Measurements from ENCODE around the gene PTPRF.
A peak's percentile ranks its signal among the peaks of the same experiment; 100 is the strongest.

The PTPRF gene

GRCh38 chr1:43648876-43649477, 118.3 kb downstream of the PTPRF start:
- ATAC-seq (ENCODE audit: insufficient read depth, low read depth), result no peak
- no peaks in the 10 kb centered on the region for H3K27me3 ChIP-seq (ENCODE audit: insufficient read depth, low read length, poor library complexity)

GRCh38 chr1:43650310-43651085, 119.8 kb downstream of the PTPRF start:
- ATAC-seq (ENCODE audit: insufficient read depth, low read depth), result peak; percentile 76
- H3K27ac ChIP-seq (ENCODE audit: low read length), result peak overlapping the region; percentile 93
- H3K36me3 ChIP-seq (ENCODE audit: insufficient read depth, low read length), result peaks cover 28% of the 10 kb centered on the region
- H3K9me3 ChIP-seq (ENCODE audit: insufficient read depth, low read length, severe bottlenecking), result no peaks in the 10 kb centered on the region
- peak overlapping the region; percentile 74 for H3K9ac ChIP-seq (ENCODE audit: low read depth, low read length)
- H3K4me3 ChIP-seq (ENCODE audit: low read depth in 1 of 2, low read length in 2 of 2), result peak overlapping the region; percentile 66 to 78
- peaks cover 29% of the 10 kb centered on the region for H3K4me1 ChIP-seq (ENCODE audit: insufficient read depth, low read length)
- no peak for TF ChIP-seq EZH2 (IDR thresholded peaks at IDR 0.05; ENCODE audit: borderline replicate concordance, low read depth, low read length, severe bottlenecking)
- TF ChIP-seq, protein P1, sequence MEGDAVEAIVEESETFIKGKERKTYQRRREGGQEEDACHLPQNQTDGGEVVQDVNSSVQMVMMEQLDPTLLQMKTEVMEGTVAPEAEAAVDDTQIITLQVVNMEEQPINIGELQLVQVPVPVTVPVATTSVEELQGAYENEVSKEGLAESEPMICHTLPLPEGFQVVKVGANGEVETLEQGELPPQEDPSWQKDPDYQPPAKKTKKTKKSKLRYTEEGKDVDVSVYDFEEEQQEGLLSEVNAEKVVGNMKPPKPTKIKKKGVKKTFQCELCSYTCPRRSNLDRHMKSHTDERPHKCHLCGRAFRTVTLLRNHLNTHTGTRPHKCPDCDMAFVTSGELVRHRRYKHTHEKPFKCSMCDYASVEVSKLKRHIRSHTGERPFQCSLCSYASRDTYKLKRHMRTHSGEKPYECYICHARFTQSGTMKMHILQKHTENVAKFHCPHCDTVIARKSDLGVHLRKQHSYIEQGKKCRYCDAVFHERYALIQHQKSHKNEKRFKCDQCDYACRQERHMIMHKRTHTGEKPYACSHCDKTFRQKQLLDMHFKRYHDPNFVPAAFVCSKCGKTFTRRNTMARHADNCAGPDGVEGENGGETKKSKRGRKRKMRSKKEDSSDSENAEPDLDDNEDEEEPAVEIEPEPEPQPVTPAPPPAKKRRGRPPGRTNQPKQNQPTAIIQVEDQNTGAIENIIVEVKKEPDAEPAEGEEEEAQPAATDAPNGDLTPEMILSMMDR (IDR thresholded peaks at IDR 0.05; ENCODE audit: borderline replicate concordance, extremely low read depth, low read length, poor library complexity, severe bottlenecking), result no peak
- peak overlapping the region; percentile 95 for H3K4me2 ChIP-seq (ENCODE audit: insufficient read depth, low read length)
- peaks cover 48% of the 10 kb centered on the region for H3K79me2 ChIP-seq (ENCODE audit: insufficient read depth, low read length)
- peak overlapping the region; percentile 93 for H2AFZ ChIP-seq (ENCODE audit: low read depth, low read length)
- no peaks in the 10 kb centered on the region for H3K27me3 ChIP-seq (ENCODE audit: insufficient read depth, low read length, poor library complexity)
- peak; percentile 93 for DNase-seq
- peaks cover 28% of the 10 kb centered on the region; the same call in 1 of the 2 replicates for H4K20me1 ChIP-seq (ENCODE audit: insufficient read depth, low read length)

More at GRCh38 chr1:43648876-43649477, 118.3 kb downstream of the PTPRF start:
- Histone ChIP-seq H3K9ac (ENCODE audit: low read depth, low read length) (peak overlapping the region; percentile 74), H3K4me1 (ENCODE audit: insufficient read depth, low read length) (peaks cover 29% of the 10 kb centered on the region), H3K4me3 (ENCODE audit: low read depth in 1 of 2, low read length in 2 of 2) (peak overlapping the region; percentile 66 to 78; a peak in 3 of 4 replicates), H3K9me3 (ENCODE audit: insufficient read depth, low read length, severe bottlenecking) (no peaks in the 10 kb centered on the region), H2AFZ (ENCODE audit: low read depth, low read length) (peak overlapping the region; percentile 100), H3K79me2 (ENCODE audit: insufficient read depth, low read length) (peaks cover 37% of the 10 kb centered on the region), H3K4me2 (ENCODE audit: insufficient read depth, low read length) (peak overlapping the region; percentile 95), H3K27ac (ENCODE audit: low read length) (peak overlapping the region; percentile 91), H4K20me1 (ENCODE audit: insufficient read depth, low read length) (peaks cover 24% of the 10 kb centered on the region; the same call in 1 of the 2 replicates), H3K36me3 (ENCODE audit: insufficient read depth, low read length) (peaks cover 13% of the 10 kb centered on the region)
- TF ChIP-seq, protein P1 (IDR thresholded peaks at IDR 0.05; ENCODE audit: borderline replicate concordance, extremely low read depth, low read length, poor library complexity, severe bottlenecking), result no peak
- no peak for TF ChIP-seq EZH2 (IDR thresholded peaks at IDR 0.05; ENCODE audit: borderline replicate concordance, low read depth, low read length, severe bottlenecking)
- no peak for DNase-seq

- Histone ChIP-seq H3K9me3 (ENCODE audit: insufficient read depth, low read length, severe bottlenecking) (no peaks in the 10 kb centered on the region), H3K27ac (ENCODE audit: low read length) (peak overlapping the region; percentile 93), H3K4me1 (ENCODE audit: insufficient read depth, low read length) (peaks cover 29% of the 10 kb centered on the region), H3K27me3 (ENCODE audit: insufficient read depth, low read length, poor library complexity) (no peaks in the 10 kb centered on the region), H2AFZ (ENCODE audit: low read depth, low read length) (no peak overlapping the region), H3K9ac (ENCODE audit: low read depth, low read length) (peak overlapping the region; percentile 74), H3K79me2 (ENCODE audit: insufficient read depth, low read length) (peaks cover 50% of the 10 kb centered on the region), H4K20me1 (ENCODE audit: insufficient read depth, low read length) (peaks cover 28% of the 10 kb centered on the region; the same call in 1 of the 2 replicates), H3K36me3 (ENCODE audit: insufficient read depth, low read length) (peaks cover 35% of the 10 kb centered on the region), H3K4me2 (ENCODE audit: insufficient read depth, low read length) (peak overlapping the region; percentile 95), H3K4me3 (ENCODE audit: low read depth in 1 of 2, low read length in 2 of 2) (peak overlapping the region; percentile 66 to 78; a peak in 3 of 4 replicates)
- DNase-seq, result no peak
- TF ChIP-seq, protein P1 (IDR thresholded peaks at IDR 0.05; ENCODE audit: borderline replicate concordance, extremely low read depth, low read length, poor library complexity, severe bottlenecking), result no peak
- TF ChIP-seq EZH2 (IDR thresholded peaks at IDR 0.05; ENCODE audit: borderline replicate concordance, low read depth, low read length, severe bottlenecking), result no peak
- ATAC-seq (ENCODE audit: insufficient read depth, low read depth), result no peak
These were observed 120.5 kb downstream of the PTPRF start for GRCh38 chr1:43651188-43651587.
